Bronchial epithelial cell (primary cell): Measurements from ENCODE around the gene FUT1. TPM values are rescaled to one million over a fixed set of nuclear protein-coding genes. Genes with fewer than 3 reads are reported as not detected.

Experiments
- DNase-seq: peaks from one replicate; pipeline ENCODE4 v3.0.0-alpha.2; 2010; ENCODE audit warnings: low read depth
- FAIRE-seq: peaks from 2 replicates; lab custom pipeline; 2011; peaks lifted over from hg19 to GRCh38; lab: Jason Lieb, UNC
- H3K27me3 ChIP-seq: 2 replicates; pipeline ENCODE4 v1.5.1; 2011; ENCODE audit warnings: low read length; ENCODE audit not compliant: control insufficient read depth, insufficient read depth
- H3K36me3 ChIP-seq: 2 replicates; pipeline ENCODE4 v1.5.1; 2011; ENCODE audit warnings: low read length; ENCODE audit not compliant: control insufficient read depth, insufficient read depth
- H3K4me3 ChIP-seq: 2 replicates; pipeline ENCODE4 v1.5.1; 2011; ENCODE audit warnings: mild to moderate bottlenecking, low read depth, low read length, control low read depth
- CTCF ChIP-seq: IDR thresholded peaks from 2 replicates; pipeline ENCODE4 v1.5.1; 2011; ENCODE audit warnings: mild to moderate bottlenecking, moderate library complexity, low read length, control low read depth, inconsistent platforms; ENCODE audit not compliant: insufficient read depth, severe bottlenecking
- total RNA-seq: library from RNA; depleted of rRNA; stranded (reverse); fragments of >200 nt; gene quantifications from 2 replicates; pipeline ENCODE4 v1.2.1, GENCODE V29; 2014

Gene FUT1
- total RNA-seq, 1 donor from 2014 or later: 12.1 TPM

- Histone ChIP-seq H3K4me3 (no peak overlapping the region), H3K36me3 (no peaks in the 10 kb centered on the region), H3K27me3 (no peaks in the 10 kb centered on the region)
- no peak for TF ChIP-seq CTCF
- FAIRE-seq (no peak), DNase-seq (peak; percentile 32)
These were observed 28.4 kb upstream of the FUT1 start for GRCh38 chr19:48780631-48781391.

GRCh38 chr19:48779636-48780035, 27.2 kb upstream of the FUT1 start:
- DNase-seq (no peak), FAIRE-seq (no peak)
- Histone ChIP-seq H3K4me3 (no peak overlapping the region), H3K36me3 (no peaks in the 10 kb centered on the region), H3K27me3 (no peaks in the 10 kb centered on the region)
- no peak for TF ChIP-seq CTCF

GRCh38 chr19:48777720-48778119, 25.3 kb upstream of the FUT1 start:
- H3K4me3 ChIP-seq: no peak overlapping the region
- H3K27me3 ChIP-seq: no peaks in the 10 kb centered on the region
- no peaks in the 10 kb centered on the region for H3K36me3 ChIP-seq
- no peak for TF ChIP-seq CTCF
- DNase-seq: no peak
- FAIRE-seq: no peak

GRCh38 chr19:48777139-48777538, 24.7 kb upstream of the FUT1 start:
- TF ChIP-seq CTCF: no peak
- DNase-seq (no peak), FAIRE-seq (no peak)
- H3K27me3 ChIP-seq: no peaks in the 10 kb centered on the region
- no peaks in the 10 kb centered on the region for H3K36me3 ChIP-seq
- no peak overlapping the region for H3K4me3 ChIP-seq

- Histone ChIP-seq H3K4me3 (no peak overlapping the region), H3K36me3 (no peaks in the 10 kb centered on the region), H3K27me3 (no peaks in the 10 kb centered on the region)
- no peak for FAIRE-seq
- TF ChIP-seq CTCF: no peak
- no peak for DNase-seq
These were observed 20.1 kb upstream of the FUT1 start for GRCh38 chr19:48772503-48772953.
